GM11168 (cell line): Measurements from ENCODE around the gene HIPK2.
"Not testable (repeated sequence)": the region's sequence is repeated elsewhere in the genome, so short reads cannot be mapped to it uniquely, and the experiment has no call there.

ENCODE experiments used
- in situ Hi-C: fragments of 300-500 bp; cut with MboI; formaldehyde crosslinking; loops from one replicate; pipeline ENCODE4 v1.12.0; 2022; ENCODE audit warnings: low sequenced_read_pairs; ENCODE audit not compliant: unreplicated experiment

HIPK2 gene

DNA sequence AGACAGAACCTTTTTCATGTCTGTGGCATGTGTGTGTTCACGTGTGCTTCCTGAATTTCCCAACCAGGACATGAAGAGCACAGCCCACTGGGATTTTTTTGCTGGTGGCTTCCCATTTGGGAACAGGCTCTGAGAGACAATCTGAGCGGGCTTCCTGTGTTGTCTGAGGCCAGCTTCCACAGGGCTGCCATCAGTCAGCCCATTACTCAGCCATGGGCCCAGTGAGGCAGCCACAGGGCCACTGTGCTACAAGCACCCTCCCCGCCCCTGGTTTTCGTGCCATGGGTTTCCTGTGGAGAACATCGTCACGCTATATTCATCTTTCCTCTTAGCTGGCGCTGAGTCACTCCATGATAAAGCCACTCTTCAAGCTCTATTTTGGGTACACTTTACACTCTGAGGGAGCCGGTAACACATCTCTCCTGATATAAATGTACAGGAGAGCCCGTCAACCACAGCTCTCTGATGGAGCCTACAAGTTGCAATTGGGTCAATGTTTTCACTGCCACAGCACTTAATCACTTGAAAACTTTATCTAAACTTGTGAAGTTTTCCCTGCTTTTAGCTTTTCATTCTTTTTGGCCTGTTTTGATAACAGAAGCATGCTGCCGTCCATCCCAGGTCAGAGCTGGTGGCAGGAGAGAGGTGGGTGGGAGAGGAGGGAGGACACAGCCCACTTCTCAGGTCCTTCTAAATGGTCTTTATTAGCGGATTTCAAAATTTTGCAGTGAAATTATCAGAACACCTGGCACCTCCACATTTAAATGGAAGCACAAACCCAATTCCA, 96.9 kb downstream of the HIPK2 start:
- in situ Hi-C loops, result no loop called here

DNA sequence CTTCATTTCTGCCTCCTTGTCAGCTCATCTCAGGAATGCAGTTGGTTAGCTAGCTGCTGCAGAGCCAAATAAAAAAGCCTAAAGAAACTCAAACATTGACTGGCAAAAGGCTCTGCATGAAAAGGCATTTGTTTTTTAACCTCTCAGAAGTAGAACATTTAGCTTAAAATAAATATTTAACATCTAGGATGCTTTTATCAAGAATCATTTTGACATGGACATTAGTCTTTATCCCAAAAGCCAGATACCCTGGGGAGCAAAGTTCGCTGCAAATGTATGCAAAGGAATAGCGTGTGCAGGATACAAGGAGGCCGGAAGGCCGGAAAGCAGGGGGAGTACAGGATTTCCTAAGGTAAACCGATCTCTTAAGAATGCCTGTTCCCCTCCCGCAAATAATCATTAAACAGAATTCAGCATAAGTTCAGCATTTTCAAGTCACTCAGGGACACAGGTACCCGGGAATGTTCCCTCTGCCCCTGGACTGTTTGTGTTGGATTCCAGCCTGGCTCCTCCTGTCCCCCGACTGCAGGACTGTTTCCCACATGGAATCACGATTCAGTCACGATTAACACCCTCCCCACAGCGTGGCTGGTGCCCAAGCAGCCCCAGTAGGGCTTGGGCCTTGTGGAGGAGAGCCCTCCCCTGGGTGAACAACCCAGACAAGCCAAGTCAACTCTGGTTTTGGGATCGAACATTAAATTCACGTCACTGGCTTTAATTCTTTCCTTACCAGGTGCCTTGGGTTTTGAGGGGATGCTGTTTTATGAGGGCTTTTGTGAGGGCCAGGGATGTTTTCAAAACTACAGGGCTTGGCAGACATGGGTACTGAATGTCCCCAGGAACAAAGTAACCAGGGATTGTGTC, 97.8 kb downstream of the HIPK2 start:
- in situ Hi-C loops, result no loop called here

DNA sequence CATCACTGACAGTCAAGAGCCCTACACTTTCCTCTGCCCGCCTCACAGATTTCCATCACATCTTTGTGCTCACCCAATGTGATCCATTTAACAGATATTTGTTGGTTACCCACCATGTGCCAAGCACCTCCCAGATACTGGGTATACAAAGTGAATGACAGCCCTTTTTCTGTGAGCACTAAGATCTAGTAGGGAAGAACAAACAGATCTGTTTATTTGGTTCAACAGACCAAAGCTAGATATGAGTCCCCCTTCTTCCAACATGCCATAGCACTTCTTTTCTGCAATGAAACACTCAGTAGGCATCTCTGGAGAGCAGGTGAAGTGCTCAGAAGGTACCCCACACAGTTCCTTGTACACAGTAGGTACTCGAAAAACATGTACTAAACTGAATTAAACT, 101.4 kb downstream of the HIPK2 start:
- in situ Hi-C loops, result no loop called here

DNA sequence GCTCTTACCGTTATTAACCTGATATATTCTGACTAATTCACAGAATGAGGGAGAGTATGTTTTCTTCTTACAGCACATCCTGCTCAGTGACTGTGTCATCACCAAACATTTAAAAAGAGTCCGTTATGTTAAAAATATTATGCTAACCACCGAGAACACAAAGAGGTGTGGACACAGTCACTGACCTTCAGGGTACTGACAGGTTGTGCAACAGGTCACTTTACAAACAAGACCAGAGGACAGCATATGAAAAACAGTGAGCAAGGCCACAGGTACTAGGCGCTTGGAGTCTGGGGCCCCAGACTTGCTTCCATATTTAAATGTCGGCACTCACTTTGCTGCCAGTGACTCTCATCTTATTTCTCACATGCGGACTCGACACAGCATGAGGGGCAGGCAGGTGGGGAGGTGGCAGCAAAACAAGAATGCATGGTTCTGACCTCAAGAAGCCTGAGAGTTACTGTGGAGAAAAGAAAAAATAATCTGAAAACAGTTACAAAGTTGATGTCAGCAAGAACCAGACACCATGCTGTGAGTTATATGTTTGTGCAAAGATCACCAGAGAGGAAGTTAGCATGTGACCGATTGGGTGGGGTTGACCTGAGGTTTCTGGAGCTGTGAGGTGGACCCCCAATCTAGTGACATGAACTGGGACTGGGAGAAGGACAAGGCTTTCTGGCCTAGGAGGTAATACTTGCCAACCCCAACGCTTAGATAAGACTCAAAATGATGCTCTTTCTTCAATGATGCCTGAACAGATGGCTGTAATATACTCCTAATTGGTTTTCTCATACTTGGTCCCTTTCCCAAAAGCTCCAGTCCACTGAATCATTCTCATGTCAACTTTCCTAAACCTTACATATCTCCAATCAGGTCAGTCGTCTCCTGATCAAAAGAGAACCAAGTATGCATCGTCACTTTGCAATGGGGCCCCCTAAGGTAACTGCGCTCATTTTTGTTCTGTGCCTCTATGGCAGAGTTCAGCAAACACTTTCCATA, 102.4 kb downstream of the HIPK2 start:
- in situ Hi-C loops, result no loop called here

DNA sequence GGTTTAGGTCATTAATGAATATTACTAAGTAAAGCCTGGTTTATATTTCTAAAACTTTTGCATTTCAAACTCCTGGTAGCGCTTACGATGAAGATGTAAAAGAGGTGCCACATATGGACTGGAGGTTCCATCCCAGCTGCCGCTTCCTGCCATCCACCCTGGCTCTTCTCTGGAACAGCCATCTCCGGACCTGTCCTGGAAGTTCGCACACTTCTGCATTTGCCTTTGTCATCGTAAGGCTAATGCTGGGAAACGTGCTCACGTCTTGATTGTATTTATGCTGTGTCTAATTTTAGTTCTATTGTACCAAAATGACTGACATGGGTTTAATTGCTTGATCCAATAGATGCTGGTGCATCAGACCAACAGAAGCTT, 103.1 kb downstream of the HIPK2 start:
- in situ Hi-C loops, result no loop called here

DNA sequence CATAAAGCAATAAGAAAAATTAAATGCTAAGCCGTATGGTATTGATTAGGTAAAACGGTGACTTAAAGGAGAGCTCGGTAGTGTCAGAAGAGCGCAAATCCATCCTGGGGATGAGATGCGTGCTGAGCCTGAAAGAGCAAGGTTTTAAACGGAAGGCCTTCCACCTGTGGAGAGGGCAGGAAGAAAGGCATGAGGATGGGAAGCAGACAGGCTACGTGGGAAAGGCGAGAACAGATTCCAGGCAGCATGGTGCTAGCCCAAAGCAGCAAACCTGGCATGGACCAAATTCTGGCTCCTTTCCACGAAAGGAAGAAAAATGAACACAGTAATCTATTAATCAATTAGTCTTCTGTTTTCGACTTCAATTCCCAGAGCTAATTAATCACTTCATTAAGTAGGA, 103.5 kb downstream of the HIPK2 start:
- in situ Hi-C loops, result no loop called here

DNA sequence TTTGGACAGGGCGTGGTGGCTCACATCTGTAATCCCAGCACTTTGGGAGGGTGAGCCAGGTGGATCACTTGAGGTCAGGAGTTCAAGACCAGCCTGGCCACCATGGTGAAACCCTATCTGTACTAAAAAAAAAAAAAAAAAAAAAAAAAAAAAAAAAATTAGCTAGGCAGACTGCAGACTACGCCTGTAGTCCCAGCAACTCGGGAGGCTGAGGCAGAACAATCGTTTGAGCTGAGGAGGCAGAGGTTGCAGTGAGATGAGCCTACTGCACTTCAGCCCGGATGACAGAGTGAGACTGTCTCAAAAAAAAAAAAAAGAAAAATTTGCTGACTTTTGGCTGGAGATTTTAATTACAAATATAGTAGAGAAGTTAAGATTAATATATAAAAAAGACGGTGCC, 104.0 kb downstream of the HIPK2 start:
- in situ Hi-C loops, result no loop called here

DNA sequence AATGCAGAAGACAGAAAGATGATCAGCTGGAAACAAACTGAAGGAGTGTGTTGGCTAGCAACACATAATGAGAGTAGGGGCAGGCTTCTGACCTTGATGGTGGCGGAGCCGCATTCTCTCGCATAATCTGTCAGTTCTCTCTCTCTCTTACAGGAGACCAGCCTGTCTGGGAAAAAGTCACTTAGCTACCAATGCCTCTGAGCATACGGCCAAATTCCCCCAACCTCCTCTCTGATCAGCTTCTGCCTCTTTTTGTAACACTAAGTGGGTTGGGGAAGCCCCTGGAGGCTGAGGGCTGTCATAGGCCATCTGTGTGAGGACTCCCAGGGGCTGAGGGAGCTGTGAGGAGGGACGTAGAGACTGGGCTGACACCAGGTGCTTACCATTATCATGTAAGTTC, 104.6 kb downstream of the HIPK2 start:
- in situ Hi-C loops, result no loop called here

DNA sequence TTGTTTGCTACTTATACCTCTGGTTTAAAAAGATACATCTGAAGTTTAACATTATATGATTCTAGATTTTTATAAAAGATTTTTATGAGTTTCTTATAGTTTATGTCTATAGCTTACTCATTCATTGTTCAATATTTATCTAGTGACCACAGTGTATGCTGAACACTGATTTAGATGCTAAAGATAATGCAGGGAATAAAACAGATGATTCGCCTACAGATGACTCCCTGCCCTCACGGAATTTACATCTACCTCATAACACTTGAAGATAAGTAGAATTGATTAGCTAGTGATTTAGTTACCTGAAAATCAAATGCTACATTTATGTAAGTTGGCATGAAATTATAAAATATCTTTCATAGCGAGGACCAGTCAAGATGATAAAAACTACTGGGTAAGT, 105.8 kb downstream of the HIPK2 start:
- in situ Hi-C loops, result no loop called here

DNA sequence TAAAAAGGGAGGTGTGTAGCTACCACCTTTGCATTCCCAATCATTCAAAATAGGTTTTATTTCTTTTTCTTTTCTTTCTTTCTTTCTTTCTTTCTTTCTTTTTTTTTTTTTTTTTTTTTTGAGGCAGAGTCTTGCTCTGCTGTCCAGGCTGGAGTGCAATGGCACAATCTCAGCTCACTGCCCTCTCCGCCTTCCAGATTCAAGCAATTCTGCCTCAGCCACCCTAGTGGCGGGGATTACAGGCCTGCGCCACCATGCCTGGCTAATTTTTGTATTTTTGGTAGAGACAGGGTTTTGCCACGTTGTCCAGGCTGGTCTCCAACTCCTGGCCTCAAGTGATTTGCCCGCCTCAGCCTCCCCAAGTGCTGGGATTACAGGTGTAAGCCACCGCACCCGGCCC, 107.1 kb downstream of the HIPK2 start:
- in situ Hi-C loops, result not testable (repeated sequence)

DNA sequence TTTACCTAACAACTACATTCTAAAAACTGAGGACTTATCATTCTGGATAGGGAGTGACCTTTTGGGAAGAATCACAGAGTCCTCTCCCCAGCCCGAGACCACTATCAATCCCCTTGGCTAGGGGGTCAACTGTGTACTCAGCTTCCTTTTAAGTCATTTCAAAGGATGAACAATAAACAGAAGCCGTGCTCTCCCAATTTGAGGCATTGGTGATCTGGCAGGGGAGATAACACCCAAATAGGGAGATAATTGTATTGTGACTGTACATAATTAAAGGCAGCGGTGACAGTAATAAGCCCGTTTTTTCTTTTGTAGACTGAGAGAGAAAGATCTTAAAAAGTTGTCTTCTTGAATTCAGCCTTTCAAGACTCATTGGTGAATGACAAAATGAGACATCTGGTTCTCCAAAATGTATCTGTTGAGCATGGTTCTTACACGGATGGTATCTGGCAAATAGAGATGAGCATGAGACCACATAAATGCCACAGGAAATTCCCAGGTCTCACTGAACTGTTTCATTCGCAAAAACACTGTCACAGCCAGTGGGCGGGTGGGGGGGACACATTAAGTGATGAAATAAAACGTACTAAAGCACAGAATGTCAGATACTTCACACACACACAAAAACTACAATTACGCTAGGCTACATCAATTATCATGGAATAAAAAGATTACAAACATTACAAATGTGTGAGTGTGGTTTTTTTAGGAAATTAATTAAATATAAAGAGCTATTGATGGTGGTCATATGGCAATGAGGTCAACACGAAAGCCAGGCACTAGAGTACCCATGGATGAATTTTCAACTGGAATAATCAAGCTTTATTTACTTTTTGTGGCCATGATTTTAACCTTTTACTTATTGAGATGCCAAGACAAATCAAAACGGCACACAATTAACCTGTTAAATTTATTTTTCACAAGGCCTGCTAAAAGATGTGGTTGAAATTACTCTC, 108.4 kb downstream of the HIPK2 start:
- in situ Hi-C loops, result no loop called here

DNA sequence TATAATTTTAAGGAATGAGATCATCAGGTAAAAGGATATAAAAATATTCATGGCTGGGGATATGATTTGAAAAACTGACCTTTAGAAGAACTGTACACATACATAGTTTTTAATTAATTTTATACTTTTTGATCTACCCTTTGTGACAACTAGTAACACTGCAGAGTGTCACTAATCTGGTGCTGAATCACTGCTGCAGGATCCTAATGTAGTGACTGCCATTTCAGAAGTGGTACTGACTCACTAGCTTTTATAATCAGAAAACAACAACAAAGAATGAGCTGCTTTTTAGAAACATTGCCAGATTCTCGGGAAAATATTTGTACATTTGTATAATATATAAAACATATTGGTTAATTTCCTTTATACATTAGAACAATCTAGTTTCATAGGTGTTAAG, 110.4 kb downstream of the HIPK2 start:
- in situ Hi-C loops, result no loop called here

DNA sequence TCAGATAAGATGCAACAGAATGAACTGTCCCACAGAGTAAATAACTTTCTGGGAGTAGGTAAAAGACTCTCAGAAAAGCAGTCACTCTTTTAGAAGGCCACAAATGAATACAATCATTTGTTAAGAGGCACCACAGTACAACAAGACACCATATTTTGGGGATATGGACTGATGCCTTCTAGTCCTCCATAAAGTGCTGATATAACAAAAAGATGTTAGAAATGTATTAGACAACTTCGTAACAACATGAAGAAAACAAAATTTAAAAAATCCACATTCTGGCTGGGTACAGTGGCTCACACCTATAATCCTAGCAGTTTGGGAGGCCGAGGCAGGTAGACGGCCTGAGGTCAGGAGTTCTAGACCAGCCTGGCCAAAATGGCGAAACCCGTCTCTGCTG, 111.3 kb downstream of the HIPK2 start:
- in situ Hi-C loops, result no loop called here

DNA sequence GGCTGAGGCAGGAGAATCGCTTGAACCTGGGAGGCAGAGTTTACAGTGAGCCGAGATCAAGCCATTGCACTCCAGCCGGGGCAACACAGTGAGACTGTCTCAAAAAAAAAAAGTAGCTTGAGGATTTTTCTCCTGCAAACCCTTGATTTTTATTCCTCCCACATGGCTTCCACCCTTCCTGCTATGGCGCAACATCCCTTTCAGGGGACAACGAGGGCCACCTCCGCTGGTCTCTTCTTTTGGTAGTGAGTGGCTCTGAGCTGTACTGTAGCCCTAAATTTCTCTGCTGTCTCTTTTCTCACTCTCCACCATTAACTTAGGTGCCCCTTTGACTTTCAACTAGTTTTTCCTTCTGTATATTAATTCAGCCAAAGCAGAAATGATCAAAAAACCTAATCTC, 113.4 kb downstream of the HIPK2 start:
- in situ Hi-C loops, result no loop called here

DNA sequence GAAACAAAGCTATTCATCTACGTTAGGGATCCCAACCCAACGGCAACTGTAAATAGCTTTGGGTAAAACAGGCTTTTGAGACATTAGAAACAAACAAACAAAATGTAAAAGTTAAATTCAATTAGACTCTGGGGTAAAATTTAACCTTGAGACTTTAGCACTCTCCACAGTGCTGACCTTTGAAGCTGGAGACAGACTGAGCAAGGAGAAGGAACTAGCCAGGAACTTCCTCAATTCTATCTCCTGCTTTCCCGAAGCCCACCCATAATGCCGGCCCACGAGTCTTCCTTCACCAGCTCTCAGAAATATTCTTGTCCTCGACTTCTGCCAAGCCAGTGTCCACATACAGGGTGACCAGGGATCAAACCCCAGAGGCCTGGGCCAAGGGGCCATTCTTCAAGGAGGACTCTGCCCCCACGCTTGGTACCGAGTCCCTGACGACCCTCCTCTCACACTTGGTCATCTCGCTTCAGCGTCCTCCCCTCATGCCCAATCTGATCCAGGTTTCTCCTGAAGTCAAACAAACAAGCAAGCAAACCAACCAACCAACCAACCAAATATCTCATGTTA, 114.1 kb downstream of the HIPK2 start:
- in situ Hi-C loops, result no loop called here

DNA sequence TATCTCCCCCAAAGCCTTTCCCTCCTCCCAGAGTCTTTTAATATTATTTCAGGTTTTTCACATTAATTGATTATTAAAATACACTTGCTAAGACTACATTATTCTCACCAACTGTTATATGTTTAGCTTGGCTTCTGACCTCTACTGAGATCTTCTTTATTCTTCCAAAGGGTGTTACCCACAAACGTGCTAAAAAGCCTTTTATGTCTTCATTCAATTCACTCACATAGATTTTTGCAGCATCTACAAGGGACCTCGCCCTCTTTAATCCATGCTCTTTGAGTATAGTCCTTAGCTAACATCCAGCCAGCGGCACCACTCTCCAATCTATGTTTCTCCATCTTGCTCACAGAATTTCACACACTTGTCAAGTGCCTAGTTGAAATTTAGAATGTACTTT, 115.9 kb downstream of the HIPK2 start:
- in situ Hi-C loops, result no loop called here

DNA sequence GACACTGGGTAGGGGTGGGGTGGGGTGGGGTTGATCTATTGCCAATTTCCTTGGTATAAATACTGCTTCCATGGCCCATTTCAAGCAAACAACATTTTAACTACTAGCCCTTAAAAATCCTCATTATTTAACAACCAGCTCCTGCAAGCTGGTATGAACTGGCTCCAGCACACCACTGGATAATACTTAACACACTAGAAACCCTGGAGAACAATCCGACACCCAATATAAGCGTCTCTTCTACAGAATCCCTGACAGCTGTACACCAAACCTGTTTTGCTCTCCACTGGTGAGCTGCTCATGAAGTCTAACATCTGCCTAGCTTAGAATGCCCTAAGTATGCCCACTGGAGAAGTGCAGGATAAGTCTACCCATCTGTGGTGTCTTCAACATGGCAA, 116.8 kb downstream of the HIPK2 start:
- in situ Hi-C loops, result no loop called here

DNA sequence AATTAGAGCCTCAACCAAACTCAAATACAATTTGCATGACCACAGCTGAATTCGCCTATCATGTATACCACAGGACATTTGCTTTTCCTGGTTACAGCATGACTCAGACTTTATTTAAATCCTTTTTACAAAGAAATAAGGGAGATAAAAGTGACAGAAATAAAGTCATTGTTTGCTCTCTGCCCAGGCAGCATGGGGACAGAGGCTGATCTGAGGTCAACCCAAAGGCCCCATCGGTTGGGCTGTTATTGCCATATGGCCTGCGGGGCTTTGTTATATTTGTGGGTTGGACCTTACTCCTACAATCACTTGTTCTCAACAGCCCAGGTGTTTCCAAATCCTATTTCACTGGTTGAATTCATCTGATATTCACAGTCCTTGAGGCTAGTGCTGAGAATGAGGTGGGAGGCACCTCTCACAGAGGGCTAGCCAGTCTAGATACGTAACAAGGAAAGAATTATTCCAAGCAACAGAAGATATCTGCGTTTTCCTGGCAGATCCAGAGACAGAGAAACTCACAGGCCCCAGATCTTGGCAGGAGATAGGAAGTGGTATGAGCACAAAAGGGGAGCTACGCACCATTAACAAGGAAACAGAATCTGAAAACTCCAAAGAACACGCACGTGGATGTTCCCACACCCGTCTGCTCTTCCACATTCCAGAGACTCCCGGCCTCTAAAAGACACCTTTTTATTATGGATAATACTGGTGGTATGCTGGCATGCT, 117.3 kb downstream of the HIPK2 start:
- in situ Hi-C loops, result no loop called here
